NCI-H2196 treated with DMSO at 0.1 percent for 48 hours (cell line): ENCODE results near the gene BCL2L15.

Experiments
- DNase-seq: peaks from one replicate; lab custom pipeline; 2025; ENCODE audit not compliant: unreplicated experiment; lab: John Stamatoyannopoulos, UW

BCL2L15 gene

GRCh38 chr1:113912594-113913311 lies 25.4 kb upstream of the BCL2L15 start:
- peak; percentile 70 for DNase-seq

GRCh38 chr1:113905435-113905861 lies 18.1 kb upstream of the BCL2L15 start:
- DNase-seq = no peak

DNA sequence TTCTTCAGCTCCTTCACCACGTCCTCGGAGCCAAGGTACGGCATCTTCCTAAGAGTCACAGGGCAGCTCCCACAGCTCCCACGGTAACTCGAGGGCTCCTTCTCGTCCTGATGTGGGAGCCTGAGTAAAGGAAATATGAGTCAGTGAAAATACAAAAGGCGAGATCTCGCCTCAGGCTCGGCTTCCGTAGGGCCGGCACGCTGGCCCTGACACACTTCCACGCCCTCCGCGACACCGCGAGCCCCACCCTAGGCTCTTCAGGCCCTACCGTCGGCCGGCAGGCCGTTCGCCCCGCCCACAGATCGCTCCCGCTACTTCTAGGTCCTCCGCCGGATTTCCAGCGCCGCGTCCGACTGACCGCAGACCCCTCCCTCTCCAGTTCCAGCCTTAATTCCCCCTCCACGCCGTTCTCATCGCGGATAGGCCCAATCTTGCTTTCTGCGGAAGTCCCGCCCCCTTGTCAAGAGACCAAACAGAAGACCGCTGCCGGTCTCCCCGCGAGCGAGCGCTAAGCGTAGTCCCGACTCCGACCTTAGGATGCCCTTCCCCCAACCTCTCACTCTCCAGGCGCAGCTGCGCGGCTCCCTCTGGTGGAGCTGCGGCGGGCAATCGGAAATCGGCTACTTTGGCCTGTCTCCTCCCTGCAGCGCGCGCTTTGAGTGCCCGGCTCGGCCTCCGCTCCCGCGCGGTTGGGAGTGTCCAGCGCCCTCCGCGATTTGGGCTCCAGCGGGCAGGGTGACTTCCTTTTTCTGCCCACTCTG lies 17.5 kb upstream of the BCL2L15 start, which contains the start of the genes AP4B1 and DCLRE1B:
TSS of gene AP4B1 (minus strand) at position 126 of the 761 bp plus-strand sequence. CDS start at position 44, 82 bp downstream.
TSS of gene DCLRE1B (plus strand) at position 653 of the 761 bp plus-strand sequence. CDS start 261 bp downstream, outside the sequence.
- DNase-seq = peak; percentile 99

GRCh38 chr1:113904293-113904673 lies 16.9 kb upstream of the BCL2L15 start:
- peak; percentile 66 for DNase-seq

DNA sequence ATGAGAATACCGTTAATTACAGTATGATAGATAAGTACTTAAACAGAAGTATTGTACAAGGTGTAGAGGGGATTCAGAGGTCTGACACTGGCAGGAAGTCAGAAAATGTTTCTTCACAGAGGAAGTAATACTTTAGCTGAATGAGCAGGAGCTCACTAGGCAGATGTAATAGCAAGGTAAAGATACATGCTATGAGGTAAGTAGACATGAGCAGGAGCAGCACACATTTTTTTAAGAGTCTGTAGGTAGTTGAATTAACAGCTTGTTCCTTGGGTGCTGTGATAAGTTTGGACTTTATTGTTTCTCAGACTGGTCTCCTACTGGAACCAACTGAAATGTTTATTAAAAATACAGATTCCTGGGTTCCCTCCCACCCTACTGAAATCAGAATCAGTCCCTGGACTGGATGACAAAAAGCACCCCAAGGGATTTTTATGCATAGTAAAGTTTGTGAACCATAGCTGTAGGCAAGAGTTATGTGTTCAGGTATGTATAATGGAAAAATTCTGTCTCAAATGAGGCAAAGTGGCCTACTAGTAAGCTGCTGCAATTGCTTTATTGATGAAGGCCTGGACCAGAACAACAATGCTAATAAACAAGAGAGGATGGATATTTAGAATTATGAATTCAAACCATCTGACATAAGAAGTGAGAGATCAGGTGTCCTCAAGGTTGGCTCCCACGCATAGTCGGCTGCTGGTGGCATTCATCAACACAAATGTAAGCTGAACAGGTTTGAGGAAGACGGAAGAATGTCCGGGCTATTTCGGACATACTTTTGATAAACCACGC lies 16.3 kb upstream of the BCL2L15 start:
- no peak for DNase-seq

DNA sequence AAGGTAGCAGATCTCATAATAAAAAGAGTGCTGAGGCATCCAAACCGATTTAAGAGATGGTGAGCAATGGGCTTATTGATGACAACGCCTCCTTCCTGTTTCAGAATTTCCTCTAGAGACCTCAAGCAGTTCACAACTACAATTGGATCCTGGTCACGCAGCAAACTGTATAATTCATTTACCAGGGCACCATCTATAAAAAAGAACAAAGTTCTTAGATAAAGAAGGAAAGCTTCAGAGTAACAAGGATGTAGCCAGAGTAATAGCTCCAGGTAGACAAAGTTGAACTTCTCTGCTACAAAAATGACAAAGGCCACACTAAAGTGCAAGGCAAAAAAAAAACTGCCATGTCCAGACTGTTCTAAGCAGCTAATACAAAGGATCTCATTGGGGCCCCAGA lies 13.8 kb upstream of the BCL2L15 start:
- DNase-seq = no peak

- DNase-seq = no peak
Observed at GRCh38 chr1:113899111-113899510, 11.7 kb upstream of the BCL2L15 start.

DNA sequence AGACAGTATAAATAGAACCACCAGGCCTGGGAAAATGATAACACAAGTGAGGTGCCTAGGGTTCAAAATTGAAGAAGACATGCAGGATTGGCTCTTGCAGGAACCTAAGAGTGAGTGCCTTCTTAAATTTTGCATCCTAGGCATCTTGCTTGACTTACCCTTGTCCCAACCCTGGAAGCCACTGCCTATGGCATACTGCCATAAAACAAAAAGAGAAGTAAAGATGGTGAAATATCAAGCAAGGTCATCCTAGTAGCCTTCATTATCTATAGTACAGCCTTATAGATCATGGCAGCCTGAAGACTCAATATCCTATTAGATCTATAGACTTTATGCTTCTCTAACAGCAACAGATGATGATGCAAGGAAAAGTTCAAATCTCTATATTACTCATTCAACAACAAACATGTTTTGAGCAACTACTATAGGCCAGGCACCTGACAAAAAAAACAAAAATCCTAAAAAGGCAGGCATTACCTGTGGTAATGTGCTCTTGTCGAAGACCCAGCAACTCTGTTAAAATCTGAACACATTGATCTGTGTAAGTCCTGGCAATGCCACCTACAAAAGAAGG lies 10.9 kb upstream of the BCL2L15 start:
- no peak for DNase-seq

- no peak for DNase-seq
Observed at GRCh38 chr1:113895961-113896360, 8.6 kb upstream of the BCL2L15 start.

GRCh38 chr1:113895098-113895497 lies 7.7 kb upstream of the BCL2L15 start:
- no peak for DNase-seq

- no peak for DNase-seq
Observed at GRCh38 chr1:113893267-113893666, 5.9 kb upstream of the BCL2L15 start.

- no peak for DNase-seq
Observed at GRCh38 chr1:113891631-113892220, 4.3 kb upstream of the BCL2L15 start.

DNA sequence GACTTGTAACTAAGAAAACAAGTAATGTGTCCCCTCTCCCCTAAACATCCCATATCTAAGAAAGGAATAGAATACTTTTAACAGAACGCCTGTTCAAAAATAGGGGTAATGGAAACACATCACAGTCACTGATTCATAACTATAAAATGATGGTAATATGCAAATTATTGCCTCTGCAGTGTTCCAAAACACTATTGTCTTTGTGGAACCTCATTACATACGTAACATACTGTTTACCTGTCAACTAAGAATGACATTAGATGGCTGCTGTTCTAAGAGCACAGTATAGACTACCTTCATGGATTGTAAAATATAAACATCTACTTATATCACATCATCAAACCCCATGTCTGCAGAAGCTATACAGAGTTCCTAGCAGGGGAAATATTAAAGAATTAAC lies 3.4 kb upstream of the BCL2L15 start:
- DNase-seq = no peak

DNA sequence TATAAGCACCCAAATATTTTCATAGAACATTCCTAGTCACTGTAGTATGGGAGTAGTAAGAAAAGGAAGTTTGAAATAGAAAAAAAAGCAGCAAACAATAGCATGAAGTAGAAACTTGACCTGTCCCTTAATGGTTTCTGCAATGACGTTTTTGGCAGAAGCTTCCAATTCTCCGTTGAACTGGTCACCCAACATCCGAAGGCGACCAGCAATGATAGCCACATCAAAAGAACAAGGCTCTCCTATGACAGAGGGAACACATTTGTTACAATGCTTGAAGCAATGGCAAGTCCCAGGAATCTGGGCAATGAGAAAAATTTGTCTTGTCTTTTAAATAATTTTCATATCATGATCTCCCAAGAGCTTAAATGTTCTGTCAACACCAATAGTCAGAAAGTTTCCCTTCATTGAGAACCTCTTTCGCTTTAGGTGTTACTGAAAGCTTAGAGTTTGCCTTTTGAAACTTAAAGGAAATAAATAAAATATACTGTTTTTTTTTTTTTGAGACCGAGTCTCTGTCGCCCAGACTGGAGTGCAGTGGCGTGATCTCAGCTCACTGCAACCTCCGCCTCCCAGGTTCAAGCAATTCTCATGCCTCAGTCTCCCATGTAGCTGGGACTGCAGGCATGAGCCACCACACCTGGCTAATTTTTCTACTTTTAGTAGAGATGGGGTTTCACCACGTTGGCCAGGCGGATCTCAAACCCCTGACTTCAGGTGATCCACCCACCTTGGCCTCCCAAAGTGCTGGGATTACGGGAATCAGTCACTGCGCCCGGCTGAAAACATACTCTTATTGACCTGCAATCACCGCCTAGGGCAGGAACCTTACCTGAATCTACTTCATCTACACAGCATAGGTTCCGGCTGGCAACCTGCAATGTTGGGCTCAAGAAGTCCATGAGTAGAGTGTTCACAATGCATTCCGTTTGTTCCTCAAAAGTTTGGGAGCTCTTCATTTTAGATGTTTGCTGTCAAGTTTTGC lies 672 bp downstream of the BCL2L15 start:
- DNase-seq = no peak

DNA sequence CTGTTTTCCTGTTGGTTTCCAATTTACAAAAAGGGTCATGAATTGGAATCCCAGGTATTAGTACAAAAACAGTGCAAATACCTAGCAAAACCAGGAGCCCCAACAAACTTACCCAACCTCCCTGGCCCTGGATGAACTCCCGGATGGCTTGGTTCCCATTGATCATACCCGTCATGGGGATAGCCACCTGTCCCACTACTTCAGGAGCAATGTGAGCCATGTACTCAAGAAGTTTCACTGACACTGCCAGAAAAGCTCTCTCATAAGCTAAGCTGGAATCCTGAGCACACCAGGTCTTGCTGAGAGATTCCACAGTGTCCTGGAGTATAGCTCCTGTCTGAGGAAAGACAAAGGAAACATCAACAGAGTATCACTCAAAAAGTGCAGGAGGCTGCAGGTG lies 5.7 kb downstream of the BCL2L15 start:
- DNase-seq = no peak

GRCh38 chr1:113879739-113880038 lies 7.7 kb downstream of the BCL2L15 start:
- no peak for DNase-seq

DNA sequence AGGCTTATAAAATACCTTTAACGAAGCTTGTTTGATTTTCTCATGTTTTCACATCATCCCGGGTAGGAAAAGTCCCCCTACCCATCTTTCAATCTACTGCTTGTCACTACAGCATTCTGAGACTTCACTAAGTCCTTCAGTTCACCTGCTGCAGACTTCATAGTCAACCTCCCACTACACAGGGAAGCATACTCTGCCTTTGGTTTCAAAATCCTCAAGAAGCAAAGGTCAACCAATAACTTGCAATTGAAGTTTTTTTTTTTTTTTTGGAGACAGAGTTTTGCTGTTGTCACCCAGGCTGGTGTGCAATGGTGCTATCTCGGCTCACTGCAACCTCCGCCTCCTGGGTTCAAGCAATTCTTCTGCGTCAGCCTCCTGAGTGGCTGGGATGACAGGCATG lies 11.2 kb downstream of the BCL2L15 start:
- no peak for DNase-seq

DNA sequence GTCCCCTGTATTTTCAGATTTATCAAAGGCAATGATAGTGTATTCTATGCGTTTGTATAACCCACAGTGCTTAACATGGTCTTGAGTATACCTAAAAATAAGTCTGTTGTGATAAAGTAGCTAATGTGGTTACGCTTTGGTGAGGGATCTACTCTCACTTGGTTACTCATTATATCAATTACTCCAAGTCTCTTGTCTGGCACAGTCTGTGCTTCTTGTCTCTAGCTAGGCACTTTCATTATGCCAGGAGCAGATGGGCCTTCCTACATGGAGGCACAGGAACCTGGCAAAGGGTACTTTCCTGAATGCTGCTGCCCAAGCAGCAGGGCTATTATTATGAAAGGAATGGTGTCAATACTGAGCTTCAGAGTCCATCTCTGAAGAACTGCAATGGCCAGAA lies 11.7 kb downstream of the BCL2L15 start:
- DNase-seq = no peak

DNA sequence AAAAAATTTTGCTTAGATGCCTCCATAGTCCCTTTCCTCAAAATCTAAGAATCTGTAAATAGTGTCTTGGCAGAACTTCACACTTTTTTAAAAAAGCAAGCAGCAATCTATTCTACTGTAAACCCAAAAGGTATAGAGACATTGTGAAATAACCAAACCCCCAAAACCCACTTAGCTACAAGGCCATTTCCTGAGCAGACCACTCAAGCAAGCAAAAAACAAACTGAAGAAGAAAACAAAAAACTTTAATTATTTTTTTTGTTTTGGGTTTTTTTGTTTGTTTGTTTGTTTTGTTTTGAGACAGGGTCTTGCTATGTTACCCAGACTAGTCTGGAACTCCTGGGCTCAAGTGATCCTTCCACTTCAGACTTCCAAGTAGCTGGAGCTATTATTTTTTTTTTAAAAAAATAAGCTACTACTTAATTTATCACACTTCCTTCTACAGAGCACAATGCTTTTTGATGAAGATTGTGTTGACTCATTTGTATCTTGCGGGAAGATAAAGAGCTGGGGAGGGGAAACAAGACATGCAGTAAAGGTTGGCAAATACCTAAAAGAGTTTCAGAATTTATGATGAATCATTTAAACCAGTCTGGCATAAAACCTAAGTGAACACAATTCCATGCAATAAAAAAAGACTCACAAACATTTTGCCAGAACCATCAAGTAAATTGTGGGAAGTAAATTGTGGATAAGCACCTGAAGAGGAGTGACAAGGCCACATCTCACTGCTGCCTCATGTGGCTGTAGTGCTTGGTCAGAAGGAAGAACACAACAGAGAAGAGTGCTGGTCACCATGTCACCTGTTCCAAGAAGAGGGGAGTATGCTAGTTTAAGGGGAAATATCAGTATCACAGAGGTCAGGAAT lies 13.1 kb downstream of the BCL2L15 start:
- no peak for DNase-seq
